NOMO-1 treated with DMSO at 0.1 percent for 48 hours (cell line): Measurements from ENCODE around the gene LMX1B.
"Not testable (repeated sequence)": the region's sequence is repeated elsewhere in the genome, so short reads cannot be mapped to it uniquely, and the experiment has no call there.

Source experiments
- DNase-seq: peaks from one replicate; lab custom pipeline; 2025; ENCODE audit not compliant: unreplicated experiment; lab: John Stamatoyannopoulos, UW

LMX1B gene

GRCh38 chr9:126652140-126652582 lies 38.4 kb downstream of the LMX1B start:
- DNase-seq: no peak

DNA sequence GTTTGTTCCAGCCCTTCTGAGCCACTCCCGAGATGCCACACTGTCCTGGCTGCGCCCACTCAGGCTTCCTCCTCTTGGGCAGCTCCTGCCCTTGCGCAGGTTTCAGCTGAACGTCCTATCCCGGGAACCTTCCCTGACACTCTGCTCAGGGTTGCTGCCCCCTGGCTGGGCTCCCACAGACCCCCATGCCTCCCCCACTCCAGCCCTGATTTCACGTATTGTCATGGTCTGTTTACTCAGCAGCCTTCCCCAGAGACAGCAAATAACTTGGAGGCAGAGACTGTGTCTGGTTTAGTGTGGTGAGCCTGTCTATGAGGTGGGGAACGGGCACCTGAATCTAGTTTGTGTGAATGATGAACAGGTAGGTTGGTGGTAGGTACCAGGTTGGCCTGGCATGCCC lies 40.4 kb downstream of the LMX1B start:
- DNase-seq: no peak

DNA sequence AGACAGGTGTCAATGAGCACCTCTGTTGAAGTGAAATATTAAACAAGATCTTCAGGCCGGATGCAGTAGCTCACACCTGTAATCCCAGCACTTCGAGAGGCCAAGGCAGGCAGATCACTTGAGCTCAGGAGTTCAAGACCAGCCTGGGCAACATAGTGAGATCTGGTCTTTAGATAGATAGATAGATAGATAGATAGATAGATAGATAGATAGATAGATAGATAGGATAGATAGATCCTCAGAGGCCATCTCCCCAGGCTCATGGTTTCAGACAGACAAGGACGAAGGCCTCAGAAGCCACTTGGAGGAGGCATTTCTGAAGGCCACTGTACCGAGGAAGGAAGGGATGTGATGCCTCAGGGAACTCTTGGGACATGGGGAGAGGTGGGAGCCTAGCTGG lies 42.5 kb downstream of the LMX1B start:
- DNase-seq: not testable (repeated sequence)

- no peak for DNase-seq
Observed at GRCh38 chr9:126658201-126658825, 44.6 kb downstream of the LMX1B start.

DNA sequence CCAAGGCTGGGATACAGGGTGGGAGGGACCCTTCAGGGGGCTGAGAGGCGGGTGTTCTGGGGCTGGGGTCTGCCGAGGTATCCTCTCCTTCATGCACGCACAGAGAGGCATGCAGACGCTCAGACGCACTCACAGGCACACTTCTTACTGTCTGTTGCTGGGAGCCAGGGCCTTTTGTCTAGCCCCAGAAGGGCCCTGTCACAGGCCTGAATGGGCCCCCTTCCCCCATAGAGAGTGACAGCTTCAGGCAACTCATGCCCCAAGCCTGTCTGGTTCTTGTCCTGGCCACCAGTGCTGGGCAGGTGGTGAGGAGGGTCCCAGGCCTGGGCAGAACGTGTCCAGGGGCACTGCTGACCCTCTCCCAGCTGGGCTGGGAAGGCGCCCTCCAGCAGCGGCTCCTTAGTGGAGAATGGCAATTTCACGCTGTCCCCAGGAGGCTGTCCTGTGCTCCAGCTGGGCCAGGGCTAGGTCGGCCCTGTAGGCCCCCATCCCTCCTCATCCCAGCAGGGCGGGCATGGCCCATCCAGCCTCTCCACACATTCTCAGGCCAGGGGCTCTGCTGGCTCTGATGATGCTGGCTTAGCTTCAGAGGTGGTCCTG lies 45.3 kb downstream of the LMX1B start:
- DNase-seq: no peak

- DNase-seq: no peak
Observed at GRCh38 chr9:126661122-126661520, 47.4 kb downstream of the LMX1B start.

- no peak for DNase-seq
Observed at GRCh38 chr9:126661521-126662251, 48.0 kb downstream of the LMX1B start.

GRCh38 chr9:126663661-126664072 lies 49.9 kb downstream of the LMX1B start:
- no peak for DNase-seq

GRCh38 chr9:126664900-126665643 lies 51.3 kb downstream of the LMX1B start:
- DNase-seq: no peak

- DNase-seq: no peak
Observed at GRCh38 chr9:126665644-126666035, 51.9 kb downstream of the LMX1B start.

DNA sequence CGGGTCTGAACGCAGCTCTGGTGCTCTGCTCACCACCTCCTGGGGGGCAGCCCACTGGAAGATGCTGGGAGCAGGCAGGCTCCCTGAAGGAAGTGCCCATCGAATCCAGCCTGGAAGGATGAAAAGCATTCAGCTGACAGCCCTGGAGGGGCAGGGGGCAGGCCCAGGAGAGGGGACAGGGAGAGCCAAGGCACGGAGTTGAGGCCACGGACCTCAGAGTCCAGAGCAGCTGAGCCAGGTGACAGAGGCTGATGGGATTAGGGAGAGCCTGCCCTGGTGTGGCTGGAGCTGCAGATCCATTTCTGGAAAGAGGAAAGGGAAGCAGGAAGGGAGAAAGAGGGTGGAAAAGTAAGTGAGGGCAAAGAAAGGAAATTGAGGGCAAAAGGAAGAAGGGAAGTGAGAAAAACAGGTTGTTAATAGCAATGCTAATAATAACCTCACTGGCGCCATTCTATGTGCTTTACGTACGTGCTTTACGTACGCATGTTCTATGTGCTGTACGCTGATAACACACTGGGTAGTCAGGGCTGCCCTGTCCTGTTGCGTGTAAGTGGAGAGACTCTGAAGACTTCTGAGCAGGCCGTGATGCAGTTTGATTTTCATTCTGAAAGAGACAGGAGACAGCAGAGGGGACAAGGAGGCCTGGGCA lies 52.6 kb downstream of the LMX1B start:
- DNase-seq: no peak

GRCh38 chr9:126667190-126668055 lies 53.7 kb downstream of the LMX1B start:
- no peak for DNase-seq

DNA sequence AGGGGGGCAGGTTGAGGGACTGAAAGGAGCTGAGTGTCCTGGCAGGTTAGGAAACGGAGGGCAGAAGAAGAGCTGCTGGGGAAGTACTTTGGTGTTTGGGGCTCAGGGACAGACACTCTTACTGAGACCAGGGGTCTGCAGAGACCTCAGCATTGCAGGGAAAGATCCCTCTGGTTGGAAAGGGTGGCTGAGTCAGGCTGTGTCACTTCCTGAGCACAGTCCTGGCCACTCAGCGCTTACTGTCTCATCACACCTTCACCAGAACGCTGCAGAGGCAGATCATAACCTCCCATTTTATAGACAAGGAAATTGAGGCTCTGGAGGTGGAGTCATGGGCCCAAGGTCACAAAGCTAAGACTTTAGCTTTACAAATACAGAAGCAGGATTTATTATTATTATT lies 54.3 kb downstream of the LMX1B start:
- DNase-seq: no peak

- DNase-seq: no peak
Observed at GRCh38 chr9:126669108-126669507, 55.4 kb downstream of the LMX1B start.

DNA sequence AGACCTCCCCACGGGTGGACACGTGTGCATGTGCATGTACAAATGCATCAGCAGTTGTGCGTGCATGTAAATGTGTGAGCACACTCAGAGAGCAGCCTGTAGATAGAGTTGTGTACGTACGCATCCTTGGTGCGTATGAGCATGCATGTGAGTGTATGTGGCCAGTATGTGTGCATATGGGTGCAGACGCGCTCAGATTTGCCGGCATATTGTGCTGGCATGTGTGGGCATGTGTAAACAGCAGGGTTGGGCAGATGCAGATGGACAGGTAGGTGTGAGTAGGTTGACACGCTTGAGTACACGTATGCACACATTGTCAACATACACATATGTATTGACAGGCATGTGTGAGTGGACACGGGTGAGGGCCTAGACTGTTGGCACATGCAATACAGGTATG lies 56.5 kb downstream of the LMX1B start:
- no peak for DNase-seq

DNA sequence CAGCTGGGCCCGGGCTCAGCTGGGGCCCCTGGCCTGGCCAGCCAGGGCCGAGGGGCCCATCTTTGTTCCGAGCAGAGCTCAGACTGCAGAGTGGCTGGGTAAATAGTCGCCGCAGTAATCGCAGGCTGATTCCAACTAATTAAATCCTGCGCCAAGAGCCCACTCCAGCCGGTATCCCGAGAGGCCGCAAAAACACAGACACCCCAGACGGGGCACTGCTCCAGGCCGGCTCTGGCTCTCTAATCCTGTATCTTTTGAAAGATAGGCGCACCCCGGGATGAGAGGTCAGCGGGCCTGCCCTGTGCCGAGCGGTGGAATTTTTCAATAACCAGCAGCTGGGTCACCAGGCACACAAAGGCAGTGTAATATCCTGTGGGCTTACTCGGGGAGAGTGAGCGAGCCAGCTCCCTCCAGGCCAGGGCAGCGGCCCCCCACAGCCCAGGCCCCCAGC lies 57.7 kb downstream of the LMX1B start:
- DNase-seq: no peak

GRCh38 chr9:126671983-126672382 lies 58.3 kb downstream of the LMX1B start:
- DNase-seq: no peak

- no peak for DNase-seq
Observed at GRCh38 chr9:126672634-126673284, 59.0 kb downstream of the LMX1B start.

DNA sequence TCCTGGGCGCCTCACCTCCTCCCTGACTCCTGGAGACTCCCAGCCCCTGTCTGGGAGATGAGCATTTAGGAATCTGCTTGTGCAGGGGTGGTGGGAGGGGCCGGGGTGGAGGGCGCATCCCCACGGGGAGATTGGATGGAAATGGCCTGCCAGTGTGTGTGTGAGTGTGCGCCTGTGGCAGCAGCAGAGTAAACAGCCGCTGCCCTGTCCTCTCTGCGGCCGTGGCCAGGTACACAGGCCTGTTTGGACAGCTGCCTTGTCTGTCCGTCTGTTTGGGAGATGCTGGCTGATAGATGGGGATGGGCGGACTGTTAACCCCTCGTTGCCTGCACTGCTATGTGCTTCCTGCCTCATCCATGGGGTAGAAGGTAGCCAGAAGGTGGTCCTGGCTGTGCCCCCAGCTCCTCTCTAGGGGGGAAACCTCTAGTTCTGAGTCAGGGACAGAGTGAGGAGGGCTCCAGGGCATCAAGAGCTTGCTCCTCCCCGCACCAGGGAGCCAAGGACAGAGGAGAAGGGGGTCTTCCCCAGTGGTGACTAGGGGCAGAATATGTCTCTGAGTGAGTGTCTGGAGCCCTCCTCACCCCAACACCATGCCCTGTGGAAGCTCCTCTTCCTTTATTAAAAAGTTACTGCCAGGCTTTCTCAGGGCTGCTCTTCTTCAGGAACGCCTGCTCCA lies 60.1 kb downstream of the LMX1B start:
- DNase-seq: no peak
